Smooth muscle cell (in vitro differentiated cells): ENCODE results near the gene TTC23. TPM values are rescaled to one million over a fixed set of nuclear protein-coding genes. Genes with fewer than 3 reads are reported as not detected.

Experiments
- DNase-seq: peaks from one replicate; lab custom pipeline; 2025; ENCODE audit not compliant: unreplicated experiment; lab: John Stamatoyannopoulos, UW
- H2AFZ ChIP-seq: fragments of 200-600 bp; sonication (generic); 2 replicates; pipeline ENCODE4 v1.6.0; 2016; ENCODE audit warnings: antibody characterized with exemption, low read depth, mild to moderate bottlenecking
- H3F3A ChIP-seq: fragments of 200-600 bp; sonication (generic); 2 replicates; pipeline ENCODE4 v1.6.0; 2017; ENCODE audit warnings: antibody characterized with exemption, low read depth
- H3K27ac ChIP-seq: fragments of 200-600 bp; sonication (generic); 2 replicates; pipeline ENCODE4 v1.5.1; 2016; ENCODE audit warnings: low read depth, mild to moderate bottlenecking
- H3K27me3 ChIP-seq: fragments of 200-600 bp; sonication (generic); 2 replicates; pipeline ENCODE4 v1.6.1; 2016; ENCODE audit warnings: low read depth, mild to moderate bottlenecking
- H3K36me3 ChIP-seq: fragments of 200-600 bp; sonication (generic); 2 replicates; pipeline ENCODE4 v1.5.1; 2016; ENCODE audit warnings: low read depth
- H3K4me1 ChIP-seq: fragments of 200-600 bp; sonication (generic); 2 replicates; pipeline ENCODE4 v1.5.1; 2016; ENCODE audit warnings: low read depth
- H3K4me2 ChIP-seq: fragments of 200-600 bp; sonication (generic); 2 replicates; pipeline ENCODE4 v1.6.0; 2016; ENCODE audit warnings: mild to moderate bottlenecking
- H3K4me3 ChIP-seq: fragments of 200-600 bp; sonication (generic); 2 replicates; pipeline ENCODE4 v1.5.1; 2016; ENCODE audit warnings: mild to moderate bottlenecking
- H3K79me2 ChIP-seq: fragments of 200-600 bp; sonication (generic); 2 replicates; pipeline ENCODE4 v1.6.0; 2016; ENCODE audit warnings: low read depth, mild to moderate bottlenecking
- H3K9ac ChIP-seq: fragments of 200-600 bp; sonication (generic); 2 replicates; pipeline ENCODE4 v1.6.0; 2016; ENCODE audit warnings: low read depth
- H3K9me3 ChIP-seq: fragments of 200-600 bp; sonication (generic); replicated peaks from 2 replicates; pipeline ENCODE4 v1.5.1; 2016; ENCODE audit warnings: low read depth
- H4K20me1 ChIP-seq: fragments of 200-600 bp; sonication (generic); 2 replicates; pipeline ENCODE4 v1.6.0; 2016; ENCODE audit warnings: low read depth
- WGBS: methylation state at CpG from one replicate; pipeline ENCODE4 v1.1.7; 2016; ENCODE audit warnings: low lambda C conversion rate; 5-methylcytosine and 5-hydroxymethylcytosine counted together
- polyA plus RNA-seq: library from polyadenylated mRNA; unstranded; fragments of >200 nt; fragmentation: Nextera tagmentation; extraction: Ambion mirVana; gene quantifications from 2 replicates; pipeline ENCODE4 v1.2.1, GENCODE V29; 2016
- total RNA-seq: library from RNA; depleted of rRNA; stranded (reverse); fragments of >200 nt; gene quantifications from 2 replicates; pipeline ENCODE4 v1.2.3, GENCODE V29; 2014
- TF ChIP-seq, protein P1 (sequence below): fragments of 200-600 bp; sonication (generic); IDR thresholded peaks from 2 replicates; pipeline ENCODE4 v1.5.1; 2017; ENCODE audit warnings: borderline replicate concordance, mild to moderate bottlenecking, antibody characterized with exemption; ENCODE audit not compliant: insufficient read depth, poor library complexity, severe bottlenecking

The TTC23 gene
- total and polyA plus RNA-seq, 2 experiments from 2014 or later: 25.0 to 45.4 TPM

- H3K36me3 ChIP-seq: no peaks in the 10 kb centered on the region
- peaks cover 3% of the 10 kb centered on the region for H3K27me3 ChIP-seq
- H2AFZ ChIP-seq: no peak overlapping the region
- DNase-seq: no peak
- peaks cover 3% of the 10 kb centered on the region for H3K4me1 ChIP-seq
- no peaks in the 10 kb centered on the region for H3K9me3 ChIP-seq
- no peaks in the 10 kb centered on the region for H4K20me1 ChIP-seq
- H3K4me2 ChIP-seq: no peak overlapping the region
- H3K27ac ChIP-seq: no peak overlapping the region
- TF ChIP-seq, protein P1, sequence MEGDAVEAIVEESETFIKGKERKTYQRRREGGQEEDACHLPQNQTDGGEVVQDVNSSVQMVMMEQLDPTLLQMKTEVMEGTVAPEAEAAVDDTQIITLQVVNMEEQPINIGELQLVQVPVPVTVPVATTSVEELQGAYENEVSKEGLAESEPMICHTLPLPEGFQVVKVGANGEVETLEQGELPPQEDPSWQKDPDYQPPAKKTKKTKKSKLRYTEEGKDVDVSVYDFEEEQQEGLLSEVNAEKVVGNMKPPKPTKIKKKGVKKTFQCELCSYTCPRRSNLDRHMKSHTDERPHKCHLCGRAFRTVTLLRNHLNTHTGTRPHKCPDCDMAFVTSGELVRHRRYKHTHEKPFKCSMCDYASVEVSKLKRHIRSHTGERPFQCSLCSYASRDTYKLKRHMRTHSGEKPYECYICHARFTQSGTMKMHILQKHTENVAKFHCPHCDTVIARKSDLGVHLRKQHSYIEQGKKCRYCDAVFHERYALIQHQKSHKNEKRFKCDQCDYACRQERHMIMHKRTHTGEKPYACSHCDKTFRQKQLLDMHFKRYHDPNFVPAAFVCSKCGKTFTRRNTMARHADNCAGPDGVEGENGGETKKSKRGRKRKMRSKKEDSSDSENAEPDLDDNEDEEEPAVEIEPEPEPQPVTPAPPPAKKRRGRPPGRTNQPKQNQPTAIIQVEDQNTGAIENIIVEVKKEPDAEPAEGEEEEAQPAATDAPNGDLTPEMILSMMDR: no peak
- H3K4me3 ChIP-seq: no peak overlapping the region
- 100% methylated on average over 2 of the region's 2 CpGs for WGBS
- H3F3A ChIP-seq: no peaks in the 10 kb centered on the region
- H3K9ac ChIP-seq: no peak overlapping the region
- peaks cover 7% of the 10 kb centered on the region for H3K79me2 ChIP-seq
Measured at GRCh38 chr15:99103279-99103678, 146.1 kb downstream of the TTC23 start.

DNA sequence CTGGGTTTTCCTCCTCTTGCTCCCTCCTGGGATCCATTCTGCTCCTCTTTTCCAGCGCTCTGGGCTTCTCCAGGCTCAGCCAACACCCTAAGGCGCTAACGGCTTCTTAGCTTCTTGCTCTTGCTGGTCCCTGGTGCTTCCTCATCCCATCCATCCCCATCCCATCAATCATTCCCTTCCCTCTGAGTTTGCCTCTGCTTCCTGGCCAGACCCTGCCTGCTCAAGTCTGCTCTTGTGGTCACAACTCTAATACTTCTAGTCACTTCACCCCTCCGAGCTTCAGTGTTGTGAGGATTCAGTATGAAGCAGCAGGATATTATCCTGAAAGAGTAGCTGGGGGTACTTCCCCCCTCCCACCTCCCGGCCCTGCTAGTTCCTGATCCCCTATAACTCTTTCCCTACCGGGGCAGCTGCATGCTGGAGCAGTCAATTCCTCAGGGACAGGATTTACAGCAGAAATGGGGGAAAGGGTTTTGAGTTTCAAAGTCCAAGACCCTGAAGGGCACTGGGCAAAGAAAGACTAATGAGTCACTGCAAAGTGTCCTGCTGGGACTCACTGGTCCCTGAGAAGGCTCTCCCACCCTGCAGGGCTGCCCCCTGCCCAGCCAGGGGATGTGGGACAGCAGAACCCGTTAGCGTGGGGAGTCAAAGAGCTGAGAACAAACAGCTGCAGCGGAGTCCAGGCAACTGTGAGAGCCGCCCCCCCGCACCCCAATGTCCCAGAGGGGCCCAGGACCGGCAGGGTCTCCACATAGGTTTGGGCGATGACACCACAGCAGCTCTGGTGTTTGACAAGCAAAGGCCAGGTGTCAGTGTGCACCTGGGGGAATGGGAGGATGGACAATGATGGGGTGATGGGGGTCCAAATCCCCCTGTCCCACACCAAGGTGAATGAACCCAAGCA is 146.8 kb downstream of the TTC23 start:
- DNase-seq: no peak
- TF ChIP-seq, protein P1: no peak
- no peaks in the 10 kb centered on the region for H3K9me3 ChIP-seq
- H3K79me2 ChIP-seq: peaks cover 7% of the 10 kb centered on the region
- H3K27ac ChIP-seq: no peak overlapping the region
- no peaks in the 10 kb centered on the region for H3K36me3 ChIP-seq
- H3F3A ChIP-seq: no peaks in the 10 kb centered on the region
- H4K20me1 ChIP-seq: no peaks in the 10 kb centered on the region
- H3K4me2 ChIP-seq: no peak overlapping the region
- H3K4me1 ChIP-seq: peaks cover 3% of the 10 kb centered on the region
- no peak overlapping the region for H2AFZ ChIP-seq
- H3K27me3 ChIP-seq: peaks cover 3% of the 10 kb centered on the region
- no peak overlapping the region for H3K4me3 ChIP-seq
- 86% methylated on average over 13 of the region's 13 CpGs for WGBS
- H3K9ac ChIP-seq: no peak overlapping the region

GRCh38 chr15:99101501-99101900 is 147.9 kb downstream of the TTC23 start:
- TF ChIP-seq, protein P1: no peak

More at GRCh38 chr15:99101501-99101900, 147.9 kb downstream of the TTC23 start:
- H3K27me3 ChIP-seq: peaks cover 3% of the 10 kb centered on the region
- H3F3A ChIP-seq: no peaks in the 10 kb centered on the region
- H3K27ac ChIP-seq: no peak overlapping the region
- no peaks in the 10 kb centered on the region for H3K9me3 ChIP-seq
- no peak for DNase-seq
- H3K79me2 ChIP-seq: peaks cover 4% of the 10 kb centered on the region
- H3K36me3 ChIP-seq: no peaks in the 10 kb centered on the region
- no peak overlapping the region for H3K4me3 ChIP-seq
- H4K20me1 ChIP-seq: no peaks in the 10 kb centered on the region
- peaks cover 3% of the 10 kb centered on the region for H3K4me1 ChIP-seq
- H2AFZ ChIP-seq: no peak overlapping the region
- no peak overlapping the region for H3K4me2 ChIP-seq
- 93% methylated on average over 7 of the region's 7 CpGs for WGBS
- no peak overlapping the region for H3K9ac ChIP-seq
